ENCODE data around the gene COL26A1. TPM values are rescaled to one million over a fixed set of nuclear protein-coding genes. Genes with fewer than 3 reads are reported as not detected.

The COL26A1 gene
- total RNA-seq, 1 experiment from 2014 or later: 0.20 TPM

- H4K20me1 ChIP-seq (ENCODE audit: insufficient read depth): no peaks in the 10 kb centered on the region
- H3K4me2 ChIP-seq: peak within 1 kb of the TSS; percentile 83
- intact Hi-C loops (cut with micrococcal nuclease; ENCODE audit: unreplicated experiment): loop anchor here (10.0 kb wide), 2 partner anchors 123 to 183 kb away; no protein-coding TSS in a partner anchor
- peak within 1 kb of the TSS; percentile 97 for H2AFZ ChIP-seq
- DNase-seq: peak; percentile 76 to 89
- H3K36me3 ChIP-seq (ENCODE audit: low read depth): no peaks in the 10 kb centered on the region
- TF ChIP-seq CTCF (conservative IDR thresholded peaks at IDR 0.05) (no peak; the same call in 1 of the 2 replicates), EZH2 (IDR thresholded peaks at IDR 0.05; ENCODE audit: low read depth) (no peak)
- peaks cover 6% of the 10 kb centered on the region; the same call in 1 of the 2 replicates for H3K79me2 ChIP-seq (ENCODE audit: low read depth)
- no peaks in the 10 kb centered on the region for H3K9me3 ChIP-seq (ENCODE audit: insufficient read depth, low read depth)
- BruUV-seq (replicated peaks): TSS peak; percentile 93
- peaks cover 5% of the 10 kb centered on the region; the same call in 1 of the 2 replicates for H3K4me1 ChIP-seq (replicated peaks; ENCODE audit: insufficient read depth)
- no peaks in the 10 kb centered on the region for H3K9me2 ChIP-seq (ENCODE audit: insufficient read depth)
- H3K4me3 ChIP-seq: peak within 1 kb of the TSS; percentile 85
- H3F3A ChIP-seq (ENCODE audit: insufficient read depth, low read depth): peaks cover 5% of the 10 kb centered on the region; the same call in 1 of the 2 replicates
- H3K27me3 ChIP-seq (ENCODE audit: insufficient read depth, low read depth): peaks cover 10% of the 10 kb centered on the region; the same call in 1 of the 2 replicates
- H3K27ac ChIP-seq: no peak within 1 kb of the TSS; the same call in 1 of the 2 replicates
- CTCF ChIA-PET: interaction anchor here (0.5 to 1.0 kb wide), 11 partner anchors 14 to 617 kb away, joined by 3 to 6 read pairs (median 3); partner anchors contain the start of genes PLOD3 and UFSP1
- POLR2A ChIA-PET (ENCODE audit: unreplicated experiment): interaction anchor here (0.5 to 0.7 kb wide), 7 partner anchors 14 to 687 kb away, joined by 3 to 9 read pairs (median 5); no protein-coding TSS in a partner anchor
Measured at GRCh38 chr7:101321491-101322401, 40.9 kb upstream of the COL26A1 start, which contains the start of gene IFT22. IFT22 (minus strand) TSS chr7:101321812; CDS start chr7:101321709, 103 bp downstream.

- ChIA-PET POLR2A (ENCODE audit: unreplicated experiment) (interaction anchor here (0.6 kb wide), 2 partner anchors 91 to 112 kb away, joined by 3 to 7 read pairs; no protein-coding TSS in a partner anchor), CTCF (no interaction called here)
- Histone ChIP-seq H3F3A (ENCODE audit: insufficient read depth, low read depth) (0 out of 2 replicates have a peak, but pooled peaks cover 5% of the 10 kb centered on the region), H4K20me1 (ENCODE audit: insufficient read depth) (no peaks in the 10 kb centered on the region), H3K79me2 (ENCODE audit: low read depth) (no peaks in the 10 kb centered on the region), H3K27ac (no peak overlapping the region), H3K4me1 (replicated peaks; ENCODE audit: insufficient read depth) (no peaks in the 10 kb centered on the region), H3K36me3 (ENCODE audit: low read depth) (no peaks in the 10 kb centered on the region), H2AFZ (no peak overlapping the region), H3K27me3 (ENCODE audit: insufficient read depth, low read depth) (peaks cover 21% of the 10 kb centered on the region; the same call in 1 of the 2 replicates), H3K4me3 (no peak overlapping the region), H3K9me2 (ENCODE audit: insufficient read depth) (no peaks in the 10 kb centered on the region), H3K4me2 (no peak overlapping the region), H3K9me3 (ENCODE audit: insufficient read depth, low read depth) (no peaks in the 10 kb centered on the region)
- intact Hi-C loops (cut with micrococcal nuclease; ENCODE audit: unreplicated experiment): loop anchor here (10.0 kb wide), 2 partner anchors 117 to 177 kb away; no protein-coding TSS in a partner anchor
- TF ChIP-seq EZH2 (IDR thresholded peaks at IDR 0.05; ENCODE audit: low read depth) (no peak), CTCF (conservative IDR thresholded peaks at IDR 0.05) (no peak)
- no TSS peak for BruUV-seq (replicated peaks)
- no peak for DNase-seq
Measured at GRCh38 chr7:101328159-101328558, 34.5 kb upstream of the COL26A1 start.

GRCh38 chr7:101330011-101330484, 32.6 kb upstream of the COL26A1 start:
- DNase-seq: no peak

More at GRCh38 chr7:101330011-101330484, 32.6 kb upstream of the COL26A1 start:
- Histone ChIP-seq H3K9me3 (ENCODE audit: insufficient read depth, low read depth) (no peaks in the 10 kb centered on the region), H3K9me2 (ENCODE audit: insufficient read depth) (no peaks in the 10 kb centered on the region), H3K36me3 (ENCODE audit: low read depth) (no peaks in the 10 kb centered on the region), H3K4me2 (no peak overlapping the region), H2AFZ (no peak overlapping the region), H3K27me3 (ENCODE audit: insufficient read depth, low read depth) (peaks cover 19% of the 10 kb centered on the region; the same call in 1 of the 2 replicates), H3K27ac (no peak overlapping the region), H3F3A (ENCODE audit: insufficient read depth, low read depth) (0 out of 2 replicates have a peak, but pooled peaks cover 3% of the 10 kb centered on the region), H3K4me3 (no peak overlapping the region), H3K79me2 (ENCODE audit: low read depth) (no peaks in the 10 kb centered on the region), H3K4me1 (replicated peaks; ENCODE audit: insufficient read depth) (no peaks in the 10 kb centered on the region), H4K20me1 (ENCODE audit: insufficient read depth) (no peaks in the 10 kb centered on the region)
- intact Hi-C loops (cut with micrococcal nuclease; ENCODE audit: unreplicated experiment): no loop called here
- ChIA-PET CTCF (no interaction called here), POLR2A (ENCODE audit: unreplicated experiment) (no interaction called here)
- TF ChIP-seq EZH2 (IDR thresholded peaks at IDR 0.05; ENCODE audit: low read depth): no peak
- no peak for TF ChIP-seq CTCF (conservative IDR thresholded peaks at IDR 0.05)
- BruUV-seq (replicated peaks): no TSS peak

Measured in PC-9 (cell line).